D721Med (cell line): Measurements from ENCODE around the gene SYTL3.

ENCODE experiments used
- DNase-seq: peaks from one replicate; pipeline ENCODE4 v3.0.0; 2011; ENCODE audit warnings: low spot score; ENCODE audit not compliant: insufficient read length
- FAIRE-seq: peaks from 2 replicates; lab custom pipeline; 2011; peaks lifted over from hg19 to GRCh38; lab: Jason Lieb, UNC
- TF ChIP-seq, protein P1 (sequence below): IDR thresholded peaks from 2 replicates; pipeline ENCODE4 v1.5.1; 2012; ENCODE audit warnings: mild to moderate bottlenecking, control low read depth; ENCODE audit not compliant: insufficient read depth; ENCODE audit errors: missing control alignments

The SYTL3 gene

DNA sequence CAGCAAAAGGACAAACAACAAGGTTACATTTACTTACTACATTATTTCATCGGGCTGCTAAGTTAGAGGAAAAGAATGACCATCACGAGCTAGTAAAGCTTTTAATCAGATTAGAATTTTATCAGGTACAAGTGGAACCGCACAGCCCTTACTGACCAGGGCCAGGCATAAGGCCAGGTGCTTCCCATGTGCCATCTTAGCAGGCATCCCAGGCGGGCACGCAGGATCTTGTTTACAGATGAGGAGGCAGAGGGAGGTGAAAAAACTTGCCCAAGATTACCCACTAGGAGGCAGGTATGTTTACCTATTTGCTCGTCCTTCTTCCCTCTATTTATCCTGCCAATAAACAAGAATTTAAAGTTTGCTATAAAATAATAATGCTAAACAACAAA, 158.6 kb downstream of the SYTL3 start:
- TF ChIP-seq, protein P1, sequence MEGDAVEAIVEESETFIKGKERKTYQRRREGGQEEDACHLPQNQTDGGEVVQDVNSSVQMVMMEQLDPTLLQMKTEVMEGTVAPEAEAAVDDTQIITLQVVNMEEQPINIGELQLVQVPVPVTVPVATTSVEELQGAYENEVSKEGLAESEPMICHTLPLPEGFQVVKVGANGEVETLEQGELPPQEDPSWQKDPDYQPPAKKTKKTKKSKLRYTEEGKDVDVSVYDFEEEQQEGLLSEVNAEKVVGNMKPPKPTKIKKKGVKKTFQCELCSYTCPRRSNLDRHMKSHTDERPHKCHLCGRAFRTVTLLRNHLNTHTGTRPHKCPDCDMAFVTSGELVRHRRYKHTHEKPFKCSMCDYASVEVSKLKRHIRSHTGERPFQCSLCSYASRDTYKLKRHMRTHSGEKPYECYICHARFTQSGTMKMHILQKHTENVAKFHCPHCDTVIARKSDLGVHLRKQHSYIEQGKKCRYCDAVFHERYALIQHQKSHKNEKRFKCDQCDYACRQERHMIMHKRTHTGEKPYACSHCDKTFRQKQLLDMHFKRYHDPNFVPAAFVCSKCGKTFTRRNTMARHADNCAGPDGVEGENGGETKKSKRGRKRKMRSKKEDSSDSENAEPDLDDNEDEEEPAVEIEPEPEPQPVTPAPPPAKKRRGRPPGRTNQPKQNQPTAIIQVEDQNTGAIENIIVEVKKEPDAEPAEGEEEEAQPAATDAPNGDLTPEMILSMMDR = no peak
- DNase-seq (no peak), FAIRE-seq (no peak)

DNA sequence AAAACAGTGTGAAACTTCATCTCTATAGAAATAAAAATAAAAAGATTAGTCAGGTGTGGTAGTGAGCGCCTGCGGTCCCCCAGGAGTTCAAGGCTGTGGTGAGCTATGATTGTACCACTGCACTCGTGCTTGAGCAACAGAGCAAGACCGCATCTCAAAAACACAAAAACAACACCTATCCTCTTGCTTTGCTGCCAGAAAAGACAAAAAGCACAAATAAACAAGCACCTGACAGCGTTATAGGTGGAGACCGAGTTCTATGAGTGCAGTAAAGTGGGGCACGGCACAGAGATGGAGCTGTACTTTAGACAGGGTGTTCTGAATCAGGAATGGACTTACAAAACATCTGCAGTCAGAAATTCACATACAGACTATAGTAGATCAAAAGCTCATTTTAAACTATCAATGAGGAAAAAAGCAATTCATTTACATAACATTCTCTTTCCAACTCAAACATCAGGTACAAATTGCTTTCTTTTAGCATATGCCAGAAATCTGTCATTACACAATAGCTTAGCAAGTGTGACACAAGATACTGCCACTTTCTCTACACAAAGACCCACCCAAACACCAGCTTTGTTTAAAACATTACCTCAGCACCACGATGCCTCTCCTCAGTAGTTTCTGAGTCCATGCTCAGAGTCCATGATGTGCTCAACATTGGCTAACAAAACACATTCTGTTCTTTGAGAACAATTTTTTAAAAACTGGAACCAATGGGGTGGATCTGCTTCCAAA, 159.3 kb downstream of the SYTL3 start:
- FAIRE-seq = no peak
- TF ChIP-seq, protein P1 = no peak
- DNase-seq = no peak

DNA sequence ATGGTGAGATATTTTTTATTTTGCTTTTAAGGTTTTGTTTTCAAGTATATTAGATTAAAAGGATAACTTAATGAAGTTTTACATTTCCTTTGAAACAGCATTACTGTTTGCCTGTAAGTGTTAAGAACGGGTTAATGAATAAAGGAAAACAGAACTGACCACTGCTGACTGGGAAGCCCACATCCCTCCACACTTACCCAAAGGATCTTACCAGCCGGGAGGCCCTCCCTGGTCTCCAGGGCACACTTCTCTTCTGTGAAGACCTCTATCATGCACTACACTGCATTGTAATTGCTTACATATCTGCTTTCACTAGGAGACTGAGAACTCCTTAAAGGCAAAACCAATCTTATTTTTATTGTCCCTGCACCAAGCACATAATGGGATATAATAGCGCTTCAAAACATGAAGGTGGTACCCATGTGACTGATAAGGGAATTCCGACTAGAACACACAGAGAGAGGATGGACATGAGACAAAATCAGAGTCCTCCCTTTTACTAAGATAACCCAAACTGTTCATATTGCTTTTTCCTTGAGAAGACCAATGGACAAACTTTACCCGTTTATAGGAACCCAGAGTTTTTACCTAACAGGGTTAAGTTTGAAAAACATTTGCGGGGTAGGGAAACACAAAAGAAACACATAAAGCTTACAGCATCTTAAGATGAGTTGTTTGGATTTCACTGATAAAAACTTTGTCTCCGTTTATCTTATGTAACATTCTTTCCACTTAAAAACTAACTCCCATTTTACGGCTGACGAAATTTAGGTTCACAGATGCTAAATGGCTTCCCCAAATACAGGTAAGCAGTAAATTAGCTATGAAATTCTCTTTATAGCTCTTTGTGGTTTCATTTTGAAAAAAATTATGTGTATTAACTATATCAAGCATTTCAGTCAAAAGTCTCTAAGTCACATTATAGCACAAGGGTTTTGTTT, 160.6 kb downstream of the SYTL3 start:
- TF ChIP-seq, protein P1 = no peak
- DNase-seq (no peak), FAIRE-seq (no peak)

DNA sequence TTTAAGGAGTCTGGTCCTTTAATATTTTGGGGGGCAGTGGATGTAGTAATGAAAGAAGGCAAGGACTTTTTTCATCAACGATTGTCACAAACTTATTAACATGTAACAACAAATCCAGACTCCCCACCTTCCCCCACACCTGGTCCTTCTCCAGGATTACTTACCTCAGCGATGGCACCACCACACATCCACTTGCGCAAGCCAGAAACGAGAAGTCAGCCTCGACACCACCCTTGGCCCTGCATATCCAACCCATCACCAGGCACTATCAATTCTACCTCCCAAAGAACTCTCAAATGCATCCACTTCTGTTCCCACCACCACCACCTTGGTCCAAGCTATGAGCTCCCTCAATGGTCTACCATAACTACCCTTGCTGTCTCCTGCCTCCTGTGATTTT, 162.8 kb downstream of the SYTL3 start:
- TF ChIP-seq, protein P1 = no peak
- no peak for FAIRE-seq

DNA sequence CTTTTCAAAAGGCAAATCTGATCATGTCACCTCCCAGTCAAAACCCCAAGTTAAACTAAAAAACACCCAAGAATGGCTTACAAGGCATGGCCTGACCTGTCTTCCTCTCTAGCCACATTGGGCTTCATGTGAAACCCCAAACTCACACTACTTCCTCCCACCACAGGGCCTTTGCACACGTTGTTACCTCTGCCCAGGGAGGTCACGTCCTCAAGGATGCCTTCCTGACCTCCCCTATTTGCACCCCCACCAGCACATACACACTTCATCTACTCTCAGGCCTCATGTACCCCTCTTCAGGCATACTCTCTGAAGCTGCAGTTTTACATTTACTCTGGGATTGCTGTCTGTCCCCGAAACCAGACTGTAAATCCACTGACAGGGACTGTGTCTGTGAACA, 163.2 kb downstream of the SYTL3 start:
- FAIRE-seq (no peak), DNase-seq (no peak)
- TF ChIP-seq, protein P1 = no peak

More for the DNA sequence above, 162.8 kb downstream of the SYTL3 start:
- DNase-seq = no peak
